Mesendoderm (in vitro differentiated cells): ENCODE data around the gene ANKLE2.
"Not testable (repeated sequence)": the region's sequence is repeated elsewhere in the genome, so short reads cannot be mapped to it uniquely, and the experiment has no call there.

Experiments
- DNase-seq: peaks from one replicate; pipeline ENCODE4 v3.0.0; 2013
- H2AK5ac ChIP-seq: 2 replicates; pipeline ENCODE4 v1.6.1; 2013; ENCODE audit warnings: low read length, inconsistent platforms
- H2BK120ac ChIP-seq: 2 replicates; pipeline ENCODE4 v1.6.1; 2013; ENCODE audit warnings: low read depth, mild to moderate bottlenecking, low read length, moderate library complexity, mixed read lengths
- H2BK15ac ChIP-seq: replicated peaks from 2 replicates; pipeline ENCODE4 v1.6.1; 2013; ENCODE audit warnings: low read depth, mild to moderate bottlenecking, moderate library complexity
- H2BK5ac ChIP-seq: 2 replicates; pipeline ENCODE4 v1.6.1; 2013; ENCODE audit warnings: low read length, inconsistent platforms
- H3K18ac ChIP-seq: 2 replicates; pipeline ENCODE4 v1.6.1; 2013; ENCODE audit warnings: mild to moderate bottlenecking, low read length, mixed read lengths
- H3K23ac ChIP-seq: one replicate; pipeline ENCODE4 v1.6.1; 2013; ENCODE audit warnings: low read length
- H3K27ac ChIP-seq: 2 replicates; pipeline ENCODE4 v1.5.1; 2013; ENCODE audit warnings: low read depth, mild to moderate bottlenecking, inconsistent platforms, low read length, moderate library complexity
- H3K27me3 ChIP-seq: 2 replicates; pipeline ENCODE4 v1.6.1; 2013; ENCODE audit warnings: low read length, control low read depth, mild to moderate bottlenecking, inconsistent platforms; ENCODE audit not compliant: insufficient read depth, poor library complexity
- H3K36me3 ChIP-seq: 2 replicates; pipeline ENCODE4 v1.6.1; 2013; ENCODE audit warnings: low read length, inconsistent platforms; ENCODE audit not compliant: control insufficient read depth, insufficient read depth
- H3K4ac ChIP-seq: one replicate; pipeline ENCODE4 v1.6.1; 2013; ENCODE audit warnings: low read depth, mild to moderate bottlenecking, low read length, moderate library complexity
- H3K4me1 ChIP-seq: 2 replicates; pipeline ENCODE4 v1.6.1; 2013; ENCODE audit warnings: low read depth, low read length, inconsistent platforms; ENCODE audit not compliant: control insufficient read depth
- H3K4me2 ChIP-seq: 2 replicates; pipeline ENCODE4 v1.6.1; 2013; ENCODE audit warnings: low read length
- H3K4me3 ChIP-seq: 2 replicates; pipeline ENCODE4 v1.5.1; 2013; ENCODE audit warnings: mild to moderate bottlenecking, low read length
- H3K56ac ChIP-seq: one replicate; pipeline ENCODE4 v1.6.1; 2013; ENCODE audit warnings: low read length
- H3K79me1 ChIP-seq: 2 replicates; pipeline ENCODE4 v1.6.1; 2013; ENCODE audit warnings: low read length, inconsistent platforms
- H3K79me2 ChIP-seq: 2 replicates; pipeline ENCODE4 v1.6.1; 2013; ENCODE audit warnings: mild to moderate bottlenecking, low read length; ENCODE audit not compliant: control insufficient read depth, insufficient read depth
- H3K9ac ChIP-seq: 2 replicates; pipeline ENCODE4 v1.6.1; 2013; ENCODE audit warnings: low read length, inconsistent platforms
- H4K5ac ChIP-seq: one replicate; pipeline ENCODE4 v1.6.1; 2013; ENCODE audit warnings: low read length
- H4K8ac ChIP-seq: one replicate; pipeline ENCODE4 v1.6.1; 2013; ENCODE audit warnings: low read depth, mild to moderate bottlenecking, control low read depth, low read length, moderate library complexity
- WGBS: extraction: QIAGEN DNeasy Blood & Tissue Kit; methylation state at CpG from one replicate; pipeline ENCODE4 v1.1.7; 2013; ENCODE audit warnings: low lambda C conversion rate, missing lambda C conversion rate; ENCODE audit not compliant: insufficient coverage; ENCODE audit errors: extremely low coverage; 5-methylcytosine and 5-hydroxymethylcytosine counted together

The ANKLE2 gene

GRCh38 chr12:132761921-132762583 is 420 bp upstream of the ANKLE2 start:
- Histone ChIP-seq H3K9ac (peak overlapping the region; percentile 97), H3K4me1 (no peaks in the 10 kb centered on the region), H3K27me3 (peaks cover under 1% of the 10 kb centered on the region), H3K56ac (peak overlapping the region; percentile 95), H2BK15ac (no peak overlapping the region), H3K4me2 (peak overlapping the region; percentile 68), H3K36me3 (peaks cover under 1% of the 10 kb centered on the region), H3K27ac (peak overlapping the region; percentile 99), H3K4me3 (peak overlapping the region; percentile 79), H3K79me1 (peaks cover 6% of the 10 kb centered on the region), H3K18ac (peak overlapping the region; percentile 99), H4K5ac (no peak overlapping the region), H4K8ac (peak overlapping the region; percentile 69), H2AK5ac (no peak overlapping the region), H2BK5ac (peak overlapping the region; percentile 50), H3K23ac (no peak overlapping the region), H2BK120ac (peak overlapping the region; percentile 66), H3K4ac (peak overlapping the region; percentile 58), H3K79me2 (peaks cover 42% of the 10 kb centered on the region)
- peak; percentile 87 for DNase-seq
- no CpG with 5 or more reads among the region's 89 CpGs for WGBS

GRCh38 chr12:132759359-132759758 is 2.3 kb downstream of the ANKLE2 start:
- H2BK120ac ChIP-seq, result no peak overlapping the region
- H3K79me2 ChIP-seq, result peaks cover 52% of the 10 kb centered on the region
- peaks cover 2% of the 10 kb centered on the region for H3K27me3 ChIP-seq
- H4K8ac ChIP-seq, result no peak overlapping the region
- no peak overlapping the region for H3K18ac ChIP-seq
- WGBS, result no CpG with 5 or more reads among the region's 8 CpGs
- H3K36me3 ChIP-seq, result peaks cover 5% of the 10 kb centered on the region
- H3K4ac ChIP-seq, result no peak overlapping the region
- H2BK15ac ChIP-seq, result no peak overlapping the region
- no peak overlapping the region for H3K4me2 ChIP-seq
- DNase-seq, result no peak
- H2AK5ac ChIP-seq, result no peak overlapping the region
- H4K5ac ChIP-seq, result no peak overlapping the region
- no peak overlapping the region for H3K27ac ChIP-seq
- H2BK5ac ChIP-seq, result no peak overlapping the region
- H3K4me1 ChIP-seq, result no peaks in the 10 kb centered on the region
- H3K4me3 ChIP-seq, result no peak overlapping the region
- peaks cover 9% of the 10 kb centered on the region for H3K79me1 ChIP-seq
- no peak overlapping the region for H3K9ac ChIP-seq
- no peak overlapping the region for H3K23ac ChIP-seq
- H3K56ac ChIP-seq, result no peak overlapping the region

DNA sequence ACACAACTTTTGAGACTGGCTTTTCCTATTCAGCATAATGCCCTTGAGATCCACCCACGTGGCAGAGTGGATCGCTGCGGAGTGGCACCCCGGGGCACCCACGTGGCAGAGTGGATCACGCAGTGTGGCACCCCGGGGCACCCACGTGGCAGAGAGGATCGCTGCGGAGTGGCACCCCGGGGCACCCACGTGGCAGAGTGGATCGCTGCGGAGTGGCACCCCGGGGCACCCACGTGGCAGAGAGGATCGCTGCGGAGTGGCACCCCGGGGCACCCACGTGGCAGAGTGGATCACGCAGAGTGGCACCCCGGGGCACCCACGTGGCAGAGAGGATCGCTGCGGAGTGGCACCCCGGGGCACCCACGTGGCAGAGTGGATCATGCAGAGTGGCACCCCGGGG is 2.8 kb downstream of the ANKLE2 start:
- H2BK120ac ChIP-seq, H3K9ac ChIP-seq, H3K4ac ChIP-seq, H2BK15ac ChIP-seq, H3K4me2 ChIP-seq, H2AK5ac ChIP-seq, H3K23ac ChIP-seq, H3K36me3 ChIP-seq, H3K56ac ChIP-seq, H3K27ac ChIP-seq, H3K27me3 ChIP-seq, H3K4me1 ChIP-seq, H4K8ac ChIP-seq, H3K79me1 ChIP-seq, DNase-seq, H2BK5ac ChIP-seq, H3K18ac ChIP-seq, H3K4me3 ChIP-seq, H4K5ac ChIP-seq: not testable (repeated sequence)
- peaks cover 52% of the 10 kb centered on the region for H3K79me2 ChIP-seq
- no CpG with 5 or more reads among the region's 28 CpGs for WGBS

DNA sequence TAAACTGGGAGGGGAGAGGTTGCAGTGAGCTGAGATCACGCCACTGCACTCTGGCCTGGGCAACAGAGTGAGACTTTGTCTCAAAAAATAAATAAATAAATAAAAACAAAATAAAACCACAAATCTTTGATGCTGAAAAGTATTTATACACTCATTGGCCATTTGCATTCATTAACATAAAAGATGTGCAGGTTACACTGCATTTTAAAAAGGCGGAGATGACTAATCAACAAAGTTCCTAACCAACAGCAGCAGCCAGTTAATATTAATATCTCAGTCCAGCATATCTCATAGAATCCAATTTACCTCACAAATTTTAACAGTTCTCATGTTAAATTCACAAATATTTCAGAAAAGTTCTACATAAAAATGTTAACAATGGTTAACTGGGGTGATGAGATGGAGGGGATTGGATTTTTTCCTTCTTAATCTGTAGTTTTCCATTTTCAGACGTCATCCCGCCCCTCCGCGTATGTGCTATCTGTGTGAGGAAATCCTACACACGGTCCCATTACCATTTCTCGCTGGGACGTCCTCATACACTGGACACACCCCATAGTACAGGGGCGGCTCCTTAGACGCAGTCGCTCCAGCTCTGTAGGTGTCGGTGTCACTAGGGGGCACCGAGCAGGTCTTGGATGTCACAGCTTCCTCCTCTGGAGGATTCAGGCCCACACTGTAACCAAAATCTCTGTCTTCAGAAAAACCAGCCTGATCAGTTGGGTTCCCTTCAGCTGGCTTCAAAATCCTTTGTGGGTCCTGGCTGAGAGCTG is 7.3 kb downstream of the ANKLE2 start:
- no peak overlapping the region for H2BK120ac ChIP-seq
- DNase-seq, result peak; percentile 54
- no peak overlapping the region for H3K4me2 ChIP-seq
- WGBS, result no CpG with 5 or more reads among the region's 14 CpGs
- no peak overlapping the region for H3K23ac ChIP-seq
- peaks cover 7% of the 10 kb centered on the region for H3K79me1 ChIP-seq
- H3K27me3 ChIP-seq, result peaks cover 2% of the 10 kb centered on the region
- no peak overlapping the region for H3K18ac ChIP-seq
- H3K79me2 ChIP-seq, result peaks cover 36% of the 10 kb centered on the region
- H2AK5ac ChIP-seq, result no peak overlapping the region
- H2BK15ac ChIP-seq, result no peak overlapping the region
- no peak overlapping the region for H2BK5ac ChIP-seq
- H3K4me3 ChIP-seq, result no peak overlapping the region
- no peaks in the 10 kb centered on the region for H3K4me1 ChIP-seq
- no peak overlapping the region for H3K56ac ChIP-seq
- no peak overlapping the region for H4K8ac ChIP-seq
- no peak overlapping the region for H3K9ac ChIP-seq
- no peak overlapping the region for H4K5ac ChIP-seq
- H3K36me3 ChIP-seq, result peaks cover 12% of the 10 kb centered on the region
- no peak overlapping the region for H3K27ac ChIP-seq
- no peak overlapping the region for H3K4ac ChIP-seq

GRCh38 chr12:132753670-132754069 is 8.0 kb downstream of the ANKLE2 start:
- H4K8ac ChIP-seq, DNase-seq, H3K4me1 ChIP-seq, H2BK5ac ChIP-seq, H3K56ac ChIP-seq, H2BK15ac ChIP-seq, H3K18ac ChIP-seq, H3K4ac ChIP-seq, H2AK5ac ChIP-seq, H2BK120ac ChIP-seq, H3K23ac ChIP-seq, H3K9ac ChIP-seq, H3K79me1 ChIP-seq, H3K4me2 ChIP-seq, H3K27me3 ChIP-seq, H3K27ac ChIP-seq, H4K5ac ChIP-seq, H3K4me3 ChIP-seq: not testable (repeated sequence)
- peaks cover 29% of the 10 kb centered on the region for H3K79me2 ChIP-seq
- no CpG with 5 or more reads among the region's 7 CpGs for WGBS
- peaks cover 12% of the 10 kb centered on the region for H3K36me3 ChIP-seq
